Esophagus muscularis mucosa (tissue), 4 donors: ENCODE results near the gene GRK2. TPM values are rescaled to one million over a fixed set of nuclear protein-coding genes. Genes with fewer than 3 reads are reported as not detected.

Experiments used
- DNase-seq: peaks from one replicate; pipeline ENCODE4 v3.0.0-alpha.2; 2017; ENCODE audit errors: extremely low spot score
- H3K27ac ChIP-seq, 4 donors: fragments of 200-600 bp; sonication (generic); replicated peaks in 1 of 4; 1 replicate in 3 of 4; 2 replicates in 1 of 4; pipeline ENCODE4 v1.5.1; 2016 to 2019; ENCODE audit warnings: mild to moderate bottlenecking in 1 of 4
- H3K27me3 ChIP-seq, 4 donors: fragments of 200-600 bp; sonication (generic); one replicate each; pipeline versions ENCODE4 v1.5.1 to v1.6.0; 2016 to 2019
- H3K36me3 ChIP-seq, 4 donors: fragments of 200-600 bp; sonication (generic); one replicate each; pipeline ENCODE4 v1.5.1; 2016 to 2019
- H3K4me1 ChIP-seq, 4 donors: fragments of 200-600 bp; sonication (generic); one replicate each; pipeline ENCODE4 v1.5.1; 2016 to 2019
- H3K4me3 ChIP-seq, 4 donors: fragments of 200-600 bp; sonication (generic); 1 replicate in 2 of 4; 2 replicates in 2 of 4; pipeline ENCODE4 v1.5.1; 2016 to 2019; ENCODE audit warnings: mild to moderate bottlenecking in 4 of 4, moderate library complexity in 1 of 4
- H3K9me3 ChIP-seq, 4 donors: fragments of 200-600 bp; sonication (generic); 1 replicate in 3 of 4; 2 replicates in 1 of 4; pipeline ENCODE4 v1.5.1; 2016 to 2019
- CTCF ChIP-seq, 3 experiments: fragments of 200-600 bp in 2 of 3; fragments of 450-650 bp in 1 of 3; sonication (generic) in 2 of 3; IDR thresholded peaks; one replicate each; pipeline ENCODE4 v1.5.1; 2017 to 2019; ENCODE audit warnings: antibody characterized with exemption in 3 of 3, mild to moderate bottlenecking in 2 of 3, moderate library complexity in 1 of 3
- EP300 ChIP-seq: sonication (generic); formaldehyde crosslinking; IDR thresholded peaks from one replicate; pipeline ENCODE4 v1.6.1; 2017; ENCODE audit warnings: antibody characterized with exemption
- POLR2A ChIP-seq: fragments of 450-650 bp; IDR thresholded peaks from one replicate; pipeline ENCODE4 v1.6.1; 2017; ENCODE audit warnings: antibody characterized with exemption, moderate library complexity, mild to moderate bottlenecking, low read depth
- POLR2AphosphoS5 ChIP-seq, 2 donors: sonication (generic); formaldehyde crosslinking; IDR thresholded peaks; one replicate each; pipeline ENCODE4 v1.6.1; 2017; ENCODE audit warnings: antibody characterized with exemption in 2 of 2
- WGBS: methylation state at CpG from one replicate; pipeline ENCODE4 v1.1.5; 2018; 5-methylcytosine and 5-hydroxymethylcytosine counted together
- intact Hi-C: fragments of 100-400 bp; cut with DNase I; formaldehyde crosslinking; loops from one replicate; pipeline ENCODE4 v1.15.1; 2023
- total RNA-seq, 4 donors: library from RNA; depleted of rRNA; stranded (reverse); fragments of >200 nt; gene quantifications; one replicate each; pipeline versions ENCODE4 v1.1.0 to v1.2.1, GENCODE V29; 2016

The GRK2 gene
- total RNA-seq, 4 donors from 2014 or later = 46.9 to 68.8 (median 59.5) TPM

- DNase-seq = no peak
- no peak for TF ChIP-seq POLR2AphosphoS5 (IDR thresholded peaks at IDR 0.05)
- TF ChIP-seq POLR2A = no peak
- TF ChIP-seq EP300 = no peak
- TF ChIP-seq CTCF (IDR thresholded peaks at IDR 0.05) = no peak
- no peak overlapping the region for H3K27ac ChIP-seq
- WGBS = 92% methylated on average over 11 of the region's 19 CpGs
- intact Hi-C loops = no loop called here
- H3K9me3 ChIP-seq = no peaks in the 10 kb centered on the region
- H3K4me1 ChIP-seq = peaks cover 20 to 37% (median 33%) of the 10 kb centered on the region in 4 donors
- no peak overlapping the region for H3K4me3 ChIP-seq
- no peaks in the 10 kb centered on the region for H3K27me3 ChIP-seq
- H3K36me3 ChIP-seq = peaks cover 0 to 54% (median 43%) of the 10 kb centered on the region in 4 donors
Observed at GRCh38 chr11:67306769-67307544, 40.7 kb downstream of the GRK2 start.

- TF ChIP-seq POLR2AphosphoS5 (IDR thresholded peaks at IDR 0.05) (no peak), EP300 (no peak), POLR2A (no peak), CTCF (IDR thresholded peaks at IDR 0.05) (no peak)
- peaks cover 0 to 52% (median 42%) of the 10 kb centered on the region in 4 donors for H3K36me3 ChIP-seq
- no peaks in the 10 kb centered on the region for H3K27me3 ChIP-seq
- intact Hi-C loops = no loop called here
- DNase-seq = no peak
- H3K4me3 ChIP-seq = no peak overlapping the region
- no peaks in the 10 kb centered on the region for H3K9me3 ChIP-seq
- WGBS = 79% methylated on average over 4 of the region's 12 CpGs
- peaks cover 14 to 30% (median 27%) of the 10 kb centered on the region in 4 donors for H3K4me1 ChIP-seq
- H3K27ac ChIP-seq = no peak overlapping the region
Observed at GRCh38 chr11:67307545-67308001, 41.3 kb downstream of the GRK2 start.

GRCh38 chr11:67308031-67308866 is 42.0 kb downstream of the GRK2 start:
- peaks cover 9 to 24% (median 21%) of the 10 kb centered on the region in 4 donors for H3K4me1 ChIP-seq
- no peak overlapping the region for H3K4me3 ChIP-seq
- H3K9me3 ChIP-seq = no peaks in the 10 kb centered on the region
- whole genome bisulfite sequencing = 93% methylated on average over 20 of the region's 20 CpGs
- intact Hi-C loops = no loop called here
- no peak for DNase-seq
- H3K27me3 ChIP-seq = no peaks in the 10 kb centered on the region
- H3K36me3 ChIP-seq = peaks cover 0 to 52% (median 42%) of the 10 kb centered on the region in 4 donors
- no peak overlapping the region for H3K27ac ChIP-seq
- TF ChIP-seq POLR2A (no peak), POLR2AphosphoS5 (IDR thresholded peaks at IDR 0.05) (no peak), CTCF (IDR thresholded peaks at IDR 0.05) (no peak), EP300 (no peak)

- intact Hi-C loops = no loop called here
- H3K9me3 ChIP-seq = no peaks in the 10 kb centered on the region
- WGBS = 100% methylated on average over 3 of the region's 11 CpGs
- H3K4me1 ChIP-seq = peaks cover 6 to 16% (median 14%) of the 10 kb centered on the region in 4 donors
- peaks cover 0 to 52% (median 42%) of the 10 kb centered on the region in 4 donors for H3K36me3 ChIP-seq
- no peaks in the 10 kb centered on the region for H3K27me3 ChIP-seq
- H3K4me3 ChIP-seq = no peak overlapping the region
- TF ChIP-seq POLR2AphosphoS5 (IDR thresholded peaks at IDR 0.05) (no peak), POLR2A (no peak), EP300 (no peak), CTCF (IDR thresholded peaks at IDR 0.05) (no peak)
- no peak for DNase-seq
- H3K27ac ChIP-seq = no peak overlapping the region
Observed at GRCh38 chr11:67309166-67309565, 42.9 kb downstream of the GRK2 start.
